Umbilical cord (tissue), 2 donors: ENCODE results near the gene GPC1. TPM values are rescaled to one million over a fixed set of nuclear protein-coding genes. Genes with fewer than 3 reads are reported as not detected.

Experiments
- DNase-seq: peaks from one replicate; pipeline ENCODE4 v3.0.0-alpha.2; 2015; ENCODE audit warnings: low spot score
- total RNA-seq: library from RNA; depleted of rRNA; stranded (reverse); fragments of >200 nt; gene quantifications from one replicate; pipeline ENCODE4 v1.2.3, GENCODE V29; 2014; ENCODE audit warnings: low replicate concordance; ENCODE audit not compliant: insufficient read depth

Gene GPC1
- total RNA-seq, 1 donor from 2014 or later = 29.9 TPM

DNA sequence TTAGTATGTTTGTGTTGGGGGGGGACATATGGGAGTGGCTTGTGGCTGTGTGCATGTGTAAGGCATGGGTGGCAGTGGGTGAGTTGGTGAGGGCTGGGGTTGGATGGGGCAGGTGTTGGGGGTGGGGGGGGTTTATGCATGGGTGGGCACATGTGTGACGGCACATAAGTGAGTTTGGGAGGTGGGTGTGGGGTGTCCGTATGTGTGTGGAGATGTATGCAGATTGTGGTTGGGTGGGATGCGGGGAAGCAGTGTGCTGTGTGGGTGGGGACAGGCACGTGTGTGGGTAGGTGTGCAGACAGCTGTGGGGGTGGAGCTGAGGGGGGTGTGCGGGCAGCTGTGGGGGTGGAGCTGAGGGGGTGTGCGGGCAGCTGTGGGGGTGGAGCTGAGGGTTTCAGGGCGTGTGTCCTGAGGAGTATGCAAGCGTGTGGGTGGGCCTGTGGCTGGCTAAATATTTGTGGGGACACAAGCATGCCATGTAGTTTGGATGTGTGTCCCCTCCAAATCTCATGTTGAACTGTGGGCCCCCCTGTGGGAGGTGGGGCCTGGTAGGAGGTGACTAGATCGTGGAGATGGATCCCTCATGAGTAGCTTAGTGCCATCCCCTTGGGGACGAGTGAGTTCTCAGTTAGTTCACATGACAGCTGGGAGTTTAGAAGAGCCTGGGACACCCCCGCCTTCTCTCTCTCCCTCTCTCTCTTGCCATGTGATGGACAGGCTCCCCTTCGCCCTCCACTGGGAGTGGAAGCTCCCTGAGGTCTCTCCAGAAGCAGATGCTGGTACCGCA is 62.9 kb downstream of the GPC1 start:
- no peak for DNase-seq

DNA sequence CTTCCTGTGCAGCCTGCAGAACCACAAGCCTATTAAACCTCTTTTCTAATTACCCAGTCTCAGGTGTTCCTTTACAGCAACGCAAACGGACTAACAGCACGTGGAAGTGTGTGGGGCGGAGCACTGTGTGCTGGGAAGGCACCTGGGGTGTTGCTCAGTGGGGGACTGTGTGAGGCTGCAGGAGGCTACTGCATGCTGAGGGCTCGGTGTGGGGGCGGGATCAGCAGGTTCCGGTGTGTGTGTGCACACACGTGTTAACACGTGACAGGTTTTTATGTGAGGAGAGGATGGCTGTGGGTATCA is 63.4 kb downstream of the GPC1 start:
- DNase-seq = no peak

DNA sequence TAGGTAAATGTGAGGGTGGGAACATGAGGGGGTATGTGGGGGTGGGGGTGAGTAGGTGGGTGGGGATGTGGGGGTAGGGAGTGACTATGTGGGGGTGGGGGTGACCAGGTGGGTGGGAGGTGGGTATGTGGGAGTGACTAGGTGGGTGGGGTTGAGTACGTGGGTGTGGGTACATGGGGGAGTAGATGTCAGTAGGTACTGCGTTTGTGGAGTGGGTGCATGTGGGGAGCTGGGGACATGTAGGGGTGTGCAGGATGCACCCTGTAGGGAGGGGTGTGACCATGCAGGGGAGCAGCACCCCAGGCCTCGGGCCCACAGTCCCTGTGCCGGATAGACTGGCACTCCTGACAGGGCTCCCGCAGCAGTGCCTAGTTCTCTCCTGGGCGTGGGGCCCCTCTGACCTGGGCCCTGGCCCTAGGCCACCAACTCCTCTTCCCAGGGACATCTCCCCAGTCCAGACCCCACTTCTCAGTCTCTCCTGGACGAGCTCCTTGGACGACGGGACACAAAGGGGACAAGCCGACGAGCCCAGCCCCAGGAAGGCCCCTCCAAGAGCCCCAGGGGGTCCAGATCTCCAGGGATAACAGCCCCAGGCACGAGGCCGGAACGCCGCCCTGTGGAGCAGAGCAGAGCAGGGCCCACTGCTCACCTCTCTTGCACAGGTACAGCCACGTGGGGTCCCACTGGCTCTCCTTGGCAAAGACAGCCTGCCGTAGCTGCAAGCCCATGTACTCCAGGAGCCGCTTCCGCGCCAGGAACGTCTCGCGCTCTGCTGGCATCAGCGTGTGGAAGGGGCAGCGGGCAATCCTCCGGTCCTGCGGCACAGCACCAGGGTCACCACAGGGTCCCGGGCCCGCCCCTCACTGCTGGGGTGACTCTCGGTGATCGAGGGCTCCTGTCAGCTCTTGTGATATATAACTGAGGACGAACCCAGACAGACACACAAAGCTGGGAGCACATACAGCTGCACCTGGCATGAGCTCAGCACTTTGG is 64.1 kb downstream of the GPC1 start:
- DNase-seq = no peak

DNA sequence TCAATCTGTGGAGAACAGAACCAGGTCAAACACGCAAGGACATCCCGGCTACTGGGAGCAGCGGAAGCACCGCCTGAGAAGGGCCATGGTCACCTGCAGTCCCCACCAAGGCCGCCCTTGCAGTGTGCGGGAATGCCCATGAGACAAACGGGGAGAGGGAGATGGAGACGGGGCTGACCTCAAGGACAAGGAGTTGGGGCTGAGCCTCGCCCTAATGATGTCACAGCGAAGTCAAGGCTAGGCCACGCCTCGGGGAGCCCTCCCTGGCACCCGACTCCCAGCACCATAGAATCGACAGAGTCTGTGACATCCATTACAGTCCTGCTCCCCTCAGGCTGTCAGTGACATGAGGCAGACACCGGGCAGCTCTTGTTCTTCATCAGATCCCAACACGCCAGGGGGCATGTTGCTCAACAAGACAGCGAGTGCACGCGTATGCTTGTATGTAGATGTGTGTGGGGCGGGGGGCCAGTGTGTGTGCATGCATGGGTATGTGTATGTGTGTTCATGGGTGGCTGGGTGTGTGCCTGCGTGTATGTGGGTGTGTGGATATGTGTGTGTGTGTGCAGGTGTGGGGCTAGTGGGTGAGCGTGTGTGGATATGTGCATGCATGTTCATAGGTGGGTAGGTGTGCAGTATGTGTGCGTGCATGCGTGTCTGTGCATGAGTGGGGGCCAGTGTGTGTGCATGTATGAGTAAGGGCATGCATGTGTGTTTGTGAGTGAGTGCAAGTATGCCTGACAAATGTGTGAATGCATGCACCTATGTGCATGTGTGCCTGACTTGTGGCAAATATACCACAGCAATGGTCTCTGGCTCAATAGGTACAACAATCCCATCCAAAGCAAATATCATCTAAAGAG is 65.3 kb downstream of the GPC1 start:
- peak; percentile 45 for DNase-seq

DNA sequence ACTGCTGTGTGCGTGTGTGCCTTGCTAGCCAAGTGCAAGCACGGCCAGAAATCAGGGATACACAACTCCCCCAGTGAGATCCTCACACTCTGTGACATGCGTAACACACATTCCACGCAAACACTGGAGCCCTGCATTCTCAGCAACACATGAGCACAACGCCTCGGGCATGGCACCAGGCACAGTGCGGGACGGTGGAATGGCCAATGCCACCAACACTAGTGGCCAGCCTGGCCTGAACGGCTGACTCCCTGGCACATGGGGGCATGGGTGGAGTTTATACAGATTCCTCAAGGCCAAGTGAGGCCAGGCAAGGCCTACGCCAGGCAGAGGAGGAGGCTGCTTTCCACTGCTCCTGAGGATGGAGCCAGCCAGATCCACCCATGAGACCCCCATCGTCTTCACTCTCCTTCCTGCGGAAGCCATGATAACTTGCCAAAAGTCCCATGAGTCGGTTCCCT is 66.1 kb downstream of the GPC1 start:
- DNase-seq = no peak

DNA sequence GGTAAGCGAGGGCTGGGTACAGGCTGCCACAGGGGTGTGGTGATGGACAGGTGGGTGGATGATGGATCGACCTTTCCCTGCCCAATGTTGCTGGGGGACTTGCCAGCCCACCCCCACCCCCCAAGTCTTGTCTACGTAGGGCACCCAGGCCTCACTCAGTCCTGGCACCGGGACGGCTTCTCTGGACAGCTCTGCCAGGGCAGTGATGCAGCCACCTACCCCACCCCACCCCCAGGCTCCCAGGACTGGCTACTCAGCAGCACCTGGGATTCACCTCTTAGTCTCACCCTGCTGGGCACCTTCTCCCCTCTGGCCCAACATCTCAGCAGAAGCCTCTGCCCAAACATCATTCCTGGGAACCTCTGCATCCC is 66.6 kb downstream of the GPC1 start:
- DNase-seq = no peak

DNA sequence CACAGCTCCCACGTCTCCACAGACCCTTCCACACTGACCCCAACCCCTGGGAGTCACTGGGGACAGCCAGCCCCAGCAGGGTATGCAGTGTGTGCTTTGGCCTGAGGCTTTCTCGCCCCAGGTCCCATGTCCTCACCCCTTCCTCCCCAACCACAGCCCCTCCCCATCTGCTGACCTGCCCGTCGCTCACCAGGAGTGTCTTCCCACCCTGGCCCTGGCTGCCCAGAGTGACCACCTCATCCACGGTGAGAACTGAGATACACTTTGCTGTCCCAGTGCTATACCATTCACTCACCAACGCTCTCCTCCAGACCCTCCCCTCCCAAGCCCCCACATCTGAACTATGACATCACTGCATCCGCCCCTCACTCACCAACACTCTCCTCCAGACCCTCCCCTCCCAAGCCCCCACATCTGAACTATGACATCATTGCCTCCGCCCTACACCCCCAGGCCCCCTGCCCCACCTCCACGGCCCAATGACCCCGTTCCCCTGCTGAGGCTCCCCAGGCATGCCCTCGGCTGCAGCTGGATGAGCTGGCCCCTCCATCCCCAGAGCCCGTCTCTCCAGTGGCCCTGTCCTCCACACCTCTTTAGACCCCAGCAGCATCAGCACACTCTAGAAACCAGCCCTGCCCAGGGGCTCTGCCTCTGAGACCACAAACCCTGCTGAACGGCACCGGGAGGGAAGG is 67.1 kb downstream of the GPC1 start:
- DNase-seq = no peak

DNA sequence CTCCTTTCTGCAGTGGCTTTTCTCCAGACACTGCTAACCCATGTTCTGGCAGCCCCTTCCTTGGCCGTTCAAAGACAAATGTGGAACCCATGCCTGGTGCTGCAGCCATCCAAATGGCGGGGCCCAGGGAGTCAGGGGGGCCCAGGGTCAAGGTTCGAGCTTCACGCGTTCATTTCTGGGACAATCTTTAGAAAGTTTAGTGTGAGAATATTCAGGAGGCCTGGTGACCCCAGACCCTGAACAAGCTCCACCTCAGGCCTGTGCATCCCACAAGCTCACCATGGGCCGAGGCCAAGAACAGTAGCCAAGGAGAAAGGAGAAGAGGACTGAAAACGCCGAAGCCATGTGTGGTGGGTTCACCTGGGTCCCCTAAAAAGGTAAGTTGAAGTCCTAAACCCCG is 67.9 kb downstream of the GPC1 start:
- no peak for DNase-seq

DNA sequence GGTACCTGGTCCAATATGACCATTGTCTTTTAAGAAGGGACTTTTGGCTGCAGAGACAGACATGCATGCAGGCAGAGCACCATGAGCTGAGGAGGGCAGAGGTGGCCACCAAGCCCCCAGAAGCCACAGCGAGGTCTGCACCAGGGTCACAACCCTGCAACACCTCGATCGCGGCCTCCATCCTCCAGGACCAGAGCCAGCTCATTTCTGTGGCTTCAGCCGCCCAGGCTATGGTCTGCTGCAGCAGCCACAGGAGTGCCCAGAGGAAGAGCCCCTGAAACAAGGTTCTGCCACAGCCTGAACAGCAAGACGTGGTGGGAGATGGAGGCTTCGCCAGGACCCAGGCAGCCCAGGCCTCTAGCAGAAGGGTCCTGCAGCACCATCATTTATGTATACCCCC is 68.4 kb downstream of the GPC1 start:
- DNase-seq = no peak

DNA sequence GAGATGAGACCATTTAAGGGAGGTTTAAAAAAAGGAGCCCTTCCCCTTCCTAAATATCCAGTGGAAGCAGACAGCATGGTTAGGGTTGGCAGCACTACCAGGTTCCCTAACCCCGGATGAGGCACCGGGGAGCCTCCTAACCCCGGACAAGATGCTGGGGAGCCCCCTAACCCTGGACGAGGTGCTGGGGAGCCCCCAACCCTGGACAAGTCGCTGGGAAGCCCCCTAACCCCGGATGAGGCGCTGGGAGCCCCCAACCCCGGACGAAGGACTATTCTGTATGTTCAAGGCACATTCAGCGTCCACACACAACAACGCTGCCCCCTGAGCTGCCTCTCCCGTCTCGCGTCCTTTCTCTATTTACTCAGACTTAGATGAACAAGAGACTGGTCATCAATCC is 70.4 kb downstream of the GPC1 start:
- DNase-seq = no peak

DNA sequence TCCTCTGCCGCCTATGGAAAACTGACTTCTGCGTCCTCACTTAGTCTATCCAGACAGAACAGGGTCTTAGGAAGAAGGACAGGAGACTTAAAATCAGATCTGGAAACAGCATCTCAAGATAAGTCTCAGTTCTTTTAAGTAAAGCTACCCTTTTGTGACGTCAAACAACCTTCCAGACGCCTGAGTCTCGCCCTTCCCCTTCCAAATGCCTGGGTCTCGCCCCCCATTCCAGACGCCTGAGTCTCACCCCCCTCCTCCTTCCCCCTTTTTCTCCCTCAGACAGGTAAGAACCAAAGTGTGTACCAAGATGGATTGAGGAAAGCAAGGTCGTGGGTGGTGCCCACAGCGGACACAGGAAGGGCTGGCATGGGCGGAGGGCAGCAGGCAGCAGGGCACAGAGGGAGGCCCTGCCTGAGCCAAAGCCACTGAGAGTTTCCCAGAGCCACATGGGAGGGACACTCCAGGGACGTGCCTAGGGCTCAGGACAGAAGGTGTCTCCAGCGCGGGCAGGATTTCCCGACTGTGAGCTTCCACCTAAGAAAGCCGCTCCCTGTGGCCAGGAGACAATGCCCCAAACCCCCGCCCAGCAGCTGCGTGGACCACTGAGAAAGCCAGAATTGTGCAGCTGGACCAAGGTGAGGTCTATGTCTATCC is 71.1 kb downstream of the GPC1 start:
- peak; percentile 18 for DNase-seq

DNA sequence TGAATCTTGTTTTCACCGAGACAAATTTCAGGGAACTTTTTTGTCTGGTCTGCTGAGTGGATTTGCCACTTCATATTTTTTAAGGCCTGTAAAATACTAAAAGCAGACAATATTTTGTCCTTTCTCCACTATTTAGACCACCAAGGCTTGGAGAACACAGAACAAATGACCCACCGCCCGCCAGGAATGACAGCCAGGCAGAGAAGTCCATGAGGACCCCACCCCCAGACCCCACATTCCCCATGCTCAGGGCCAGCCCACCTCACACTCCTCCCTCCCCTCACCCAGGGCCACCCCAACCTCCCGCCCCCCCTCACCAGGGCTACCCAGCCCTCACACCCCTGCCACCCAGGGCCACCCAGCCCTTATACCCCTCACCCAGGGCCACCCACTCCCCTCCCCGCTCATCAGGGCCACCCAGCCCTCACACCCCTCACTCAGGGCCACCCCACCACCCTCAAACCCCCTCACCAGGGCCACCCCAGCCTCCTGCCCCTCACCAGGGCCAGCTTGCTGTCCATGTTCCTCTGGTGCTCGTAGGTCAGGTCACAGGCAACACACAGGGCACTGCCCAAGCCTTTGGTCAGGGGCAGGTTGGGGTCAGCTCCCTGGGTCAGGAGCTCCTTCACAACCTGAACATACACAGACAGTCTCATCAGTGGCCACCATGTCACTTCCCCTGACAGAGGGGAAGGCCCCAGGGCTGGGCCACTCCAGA is 71.8 kb downstream of the GPC1 start:
- DNase-seq = no peak

DNA sequence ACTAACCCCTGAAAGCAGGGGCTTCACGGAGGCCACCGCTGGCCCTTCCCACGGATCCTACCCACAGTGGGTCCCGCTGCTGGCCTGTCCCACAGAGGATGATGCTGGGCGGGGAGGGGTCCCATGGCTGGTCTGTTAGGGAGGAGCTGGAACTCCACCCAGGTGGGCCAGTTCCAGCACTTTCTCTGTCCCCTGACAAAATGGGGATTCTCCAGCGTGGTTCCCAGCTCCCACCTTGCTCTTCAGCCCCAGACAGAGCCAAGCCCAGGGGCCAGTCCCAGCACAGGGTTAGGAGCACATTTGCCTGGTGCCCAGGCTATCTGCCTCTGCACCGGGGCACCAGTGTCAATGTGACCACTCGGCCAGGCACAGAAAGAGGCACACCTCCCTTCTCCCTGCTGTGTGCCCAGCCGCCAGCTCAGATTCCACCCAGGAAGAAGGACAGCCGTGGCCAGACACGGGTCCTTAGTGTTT is 72.4 kb downstream of the GPC1 start:
- DNase-seq = no peak

DNA sequence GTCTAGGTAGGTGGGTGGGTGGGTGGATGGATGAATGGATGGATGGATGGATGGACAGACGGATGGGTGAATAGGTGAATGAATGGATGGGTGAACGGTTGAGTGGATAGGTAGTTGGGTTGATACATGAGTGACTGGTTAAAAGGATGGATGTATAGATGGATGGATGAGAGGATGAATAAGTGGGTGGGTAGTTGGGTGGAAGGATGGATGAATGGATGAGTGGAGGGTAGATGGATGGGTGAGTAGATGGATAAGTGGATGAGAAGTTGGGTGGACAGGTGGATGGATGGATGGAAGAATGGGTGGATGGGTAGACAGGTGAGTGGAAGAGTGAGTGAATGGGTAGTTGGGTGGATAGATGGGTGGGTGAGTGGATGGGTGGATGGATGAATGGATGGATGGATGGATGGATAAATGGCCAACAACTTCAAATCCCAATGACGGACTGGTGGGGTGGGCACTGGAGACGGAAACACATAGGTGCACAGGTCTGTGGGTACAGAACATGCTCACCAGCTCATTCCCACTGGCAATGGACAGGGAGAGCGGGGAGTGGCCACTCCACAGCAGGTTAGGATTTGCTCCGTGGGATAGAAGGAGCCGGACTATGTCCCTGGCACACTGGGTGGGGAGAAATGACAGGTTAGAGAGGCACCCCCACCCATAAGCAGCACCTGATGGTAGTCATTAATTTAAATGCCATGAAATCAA is 73.5 kb downstream of the GPC1 start:
- DNase-seq = no peak

DNA sequence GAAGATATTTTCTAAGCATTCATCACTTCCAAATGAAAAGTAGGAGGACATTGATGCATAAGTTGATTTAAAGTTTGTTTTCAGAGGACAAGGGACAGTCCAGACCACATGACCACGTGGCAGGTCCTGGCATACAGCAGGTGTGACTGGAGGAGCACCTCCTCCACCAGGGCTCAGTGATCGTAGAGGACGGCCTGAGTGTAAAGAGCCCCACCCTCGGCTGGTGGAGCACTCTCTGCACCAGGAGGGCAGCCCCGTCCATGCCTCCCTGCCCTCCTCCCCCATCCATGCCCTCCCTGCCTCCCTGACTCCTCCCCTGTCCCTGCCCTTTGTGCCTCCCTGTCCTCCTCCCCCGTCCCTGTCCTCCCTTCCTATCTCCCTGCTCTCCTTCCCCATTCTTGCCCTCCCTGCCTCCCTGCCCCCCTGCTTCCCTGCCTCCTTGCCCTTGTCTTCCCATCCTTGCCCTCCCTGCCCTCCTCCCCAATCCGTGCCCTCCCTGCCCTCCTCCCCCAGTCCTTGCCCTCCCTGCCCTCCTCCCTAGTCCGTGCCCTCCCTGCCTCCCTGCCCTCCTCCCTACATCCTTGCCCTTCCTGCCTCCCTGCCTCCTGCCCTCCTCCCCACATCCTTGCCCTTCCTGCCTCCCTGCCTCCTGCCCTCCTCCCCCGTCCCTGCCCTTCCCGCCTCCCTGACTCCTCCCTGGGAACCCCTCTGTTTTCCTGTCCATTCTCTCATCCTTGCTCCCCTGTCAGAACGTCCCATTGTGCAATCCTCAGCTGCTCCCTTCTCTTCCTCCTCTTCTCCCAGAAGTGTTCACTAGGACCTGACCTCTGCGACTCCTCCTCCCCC is 74.4 kb downstream of the GPC1 start:
- no peak for DNase-seq

DNA sequence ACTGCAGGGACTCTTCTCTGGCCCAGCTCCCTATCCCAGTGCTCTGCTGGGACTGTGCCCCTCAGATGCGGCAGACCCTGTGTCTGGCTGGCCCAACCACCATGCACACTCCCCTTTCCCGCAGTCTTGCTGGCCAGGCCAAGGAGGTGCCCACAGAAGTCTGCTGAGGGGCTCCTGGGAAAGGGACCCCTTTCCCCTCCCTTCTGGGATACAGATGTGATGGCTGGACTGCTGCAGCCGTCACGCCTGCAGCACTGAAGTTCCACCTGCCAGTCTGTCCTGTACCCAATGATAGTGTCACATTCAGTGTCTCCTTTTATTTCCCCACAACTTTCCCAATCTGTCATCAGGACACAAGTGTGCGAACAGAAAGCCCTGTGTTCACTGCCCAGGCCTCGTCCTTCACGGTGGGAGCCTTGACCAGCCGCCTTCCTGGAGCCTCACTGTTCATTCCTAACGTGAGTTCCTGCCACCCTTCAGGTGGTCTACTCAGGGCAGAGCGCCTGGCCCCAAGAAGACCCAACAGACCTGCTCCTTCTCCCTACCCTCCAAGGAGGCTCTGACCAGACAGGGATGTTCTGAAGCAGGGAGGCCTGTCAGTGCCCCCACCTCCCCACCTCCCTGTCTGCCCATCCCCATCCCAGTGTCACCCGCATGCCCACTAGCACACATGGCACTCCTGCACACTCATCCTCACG is 75.2 kb downstream of the GPC1 start:
- no peak for DNase-seq

DNA sequence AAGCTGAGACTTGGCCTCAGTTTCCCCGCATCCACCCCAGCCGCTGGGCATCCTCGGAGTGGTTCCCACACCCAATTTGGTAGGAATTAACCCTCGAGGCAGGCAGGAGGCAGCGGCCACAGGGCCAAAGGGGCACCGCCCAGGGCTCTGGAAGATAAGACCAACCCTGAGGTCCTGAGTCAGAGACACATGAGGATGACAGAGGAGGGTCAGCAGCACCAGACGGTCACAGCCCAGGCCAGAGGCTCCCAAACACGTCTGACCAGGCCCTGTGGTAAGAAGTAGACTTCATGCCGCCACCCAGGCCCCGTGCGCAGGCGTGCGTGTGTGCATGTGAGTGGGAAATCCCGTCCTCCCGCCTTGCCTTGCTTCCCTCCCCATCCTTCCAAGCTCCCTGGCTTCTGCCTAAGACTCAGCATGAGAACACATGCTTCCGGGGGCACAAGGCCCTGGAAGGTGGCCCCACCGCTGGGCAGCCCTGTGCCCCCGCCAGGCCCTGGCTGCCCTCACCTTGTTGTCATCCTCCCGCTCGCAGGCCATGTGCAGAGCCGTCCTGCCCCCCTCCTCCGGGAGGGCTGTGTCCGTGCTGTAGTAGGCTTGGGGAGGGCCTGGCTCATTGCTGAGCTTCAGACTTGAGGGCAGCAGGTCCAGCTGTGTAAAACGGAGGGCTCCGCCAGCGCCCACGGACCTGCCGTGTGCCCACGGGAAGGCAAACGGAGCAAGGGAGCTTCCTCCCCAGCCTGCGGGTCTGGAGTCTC is 76.1 kb downstream of the GPC1 start:
- no peak for DNase-seq
